Body of pancreas (tissue), 4 donors: ENCODE measurements around the gene SLC24A3. TPM values are rescaled to one million over a fixed set of nuclear protein-coding genes. Genes with fewer than 3 reads are reported as not detected.

Source experiments
- ATAC-seq: fragments of 150-250 bp; one replicate; pipeline ENCODE4 v1.9.1; 2016
- DNase-seq, 4 donors: peaks; one replicate each; pipeline ENCODE4 v3.0.0-alpha.2; 2019
- H3K27ac ChIP-seq, 4 donors: fragments of 200-600 bp; sonication (generic); 1 replicate in 3 of 4; 2 replicates in 1 of 4; pipeline versions ENCODE4 v1.5.1 to v1.6.1; 2016 to 2019; ENCODE audit warnings: mild to moderate bottlenecking in 1 of 4, mixed read lengths in 1 of 4, moderate library complexity in 1 of 4
- H3K27me3 ChIP-seq, 2 donors: fragments of 200-600 bp; sonication (generic); one replicate each; pipeline ENCODE4 v1.6.0; 2016; ENCODE audit warnings: mild to moderate bottlenecking in 1 of 2
- H3K36me3 ChIP-seq, 2 donors: fragments of 200-600 bp; sonication (generic); replicated peaks in 1 of 2; 2 replicates each; pipeline ENCODE4 v1.5.1; 2016; ENCODE audit warnings: low read depth in 2 of 2; ENCODE audit not compliant: insufficient read depth in 1 of 2
- H3K4me1 ChIP-seq: fragments of 200-600 bp; sonication (generic); one replicate; pipeline ENCODE4 v1.6.0; 2016
- H3K4me3 ChIP-seq, 2 donors: fragments of 200-600 bp; sonication (generic); 1 replicate in 1 of 2; 2 replicates in 1 of 2; pipeline ENCODE4 v1.5.1; 2016 to 2019
- H3K9me3 ChIP-seq, 3 donors: fragments of 200-600 bp; sonication (generic); 1 replicate in 2 of 3; 2 replicates in 1 of 3; pipeline ENCODE4 v1.5.1; 2016
- CTCF ChIP-seq, 7 experiments: fragments of 450-650 bp in 4 of 7; fragments of 200-600 bp in 3 of 7; sonication (generic) in 3 of 7; IDR thresholded peaks; one replicate each; pipeline ENCODE4 v1.5.1; 2016 to 2019; ENCODE audit warnings: antibody characterized with exemption in 7 of 7
- POLR2A ChIP-seq, 3 donors: fragments of 450-650 bp; IDR thresholded peaks; one replicate each; pipeline ENCODE4 v1.6.1; 2016; ENCODE audit warnings: antibody characterized with exemption in 3 of 3, mild to moderate bottlenecking in 2 of 3
- WGBS, 2 donors: methylation state at CpG; one replicate each; pipeline ENCODE4 v1.1.5; 2017; 5-methylcytosine and 5-hydroxymethylcytosine counted together
- intact Hi-C: fragments of 100-400 bp; cut with DNase I; formaldehyde crosslinking; loops from one replicate; pipeline ENCODE4 v1.15.1; 2023
- total RNA-seq, 2 donors: library from RNA; depleted of rRNA; stranded (reverse); fragments of >200 nt; gene quantifications; one replicate each; pipeline ENCODE4 v1.1.0, GENCODE V29; 2016

Gene SLC24A3
- total RNA-seq, 2 donors from 2014 or later, result 0.66 to 1.0 TPM

DNA sequence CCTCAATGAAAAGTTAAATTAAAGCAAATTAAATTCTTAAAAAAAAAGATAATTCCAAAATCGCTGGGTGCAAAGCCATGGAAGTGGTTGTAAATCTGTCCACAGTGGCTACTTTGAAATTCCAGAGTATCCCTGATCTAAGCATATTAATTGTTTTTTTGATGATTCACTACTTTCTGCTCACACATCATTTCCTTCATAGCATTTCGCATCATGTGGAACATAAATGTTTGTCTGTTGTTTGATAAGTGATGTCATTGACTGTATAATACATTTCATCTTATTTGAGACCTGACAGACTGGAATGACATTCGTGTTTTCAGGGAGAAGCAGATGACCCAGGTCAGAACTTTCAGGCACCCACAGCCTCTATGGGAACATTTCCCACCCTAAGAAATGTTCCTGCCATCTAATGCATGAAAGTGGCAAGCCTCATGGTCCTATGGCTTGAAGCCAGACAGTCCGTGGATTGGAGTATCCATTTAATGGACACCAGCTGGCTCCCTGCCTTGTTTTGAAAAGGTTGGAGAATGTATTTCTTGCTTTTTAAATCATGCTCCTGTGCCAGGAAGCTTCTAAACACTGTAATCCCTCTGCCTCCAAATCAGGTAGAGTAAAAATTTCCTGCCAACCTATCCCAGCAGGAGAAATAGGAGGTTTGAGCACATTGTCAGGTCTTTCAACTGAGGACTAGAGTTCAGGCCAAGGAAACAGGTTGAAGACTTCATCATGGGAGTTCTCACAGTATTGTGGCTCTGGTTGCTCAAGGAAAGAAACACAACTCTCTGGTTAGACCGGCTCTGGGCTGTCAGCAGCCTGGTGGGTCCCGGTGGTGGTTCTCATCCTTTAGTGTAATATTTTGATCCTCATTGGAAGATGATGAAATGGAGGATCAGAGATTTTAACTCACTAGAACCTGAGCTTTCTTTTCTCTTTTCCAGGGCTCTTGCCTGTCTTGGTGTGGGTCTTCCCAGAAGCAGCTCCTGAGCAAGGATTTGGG lies 157.9 kb downstream of the SLC24A3 start:
- no peaks in the 10 kb centered on the region for H3K27me3 ChIP-seq
- H3K36me3 ChIP-seq, result no peaks in the 10 kb centered on the region
- intact Hi-C loops, result no loop called here
- WGBS, 2 donors, result 52 to 63% methylated on average over 6 of the region's 6 CpGs
- no peak overlapping the region for H3K27ac ChIP-seq
- ATAC-seq, result no peak
- H3K4me3 ChIP-seq, result no peak overlapping the region
- H3K9me3 ChIP-seq, result no peaks in the 10 kb centered on the region
- no peak for DNase-seq
- H3K4me1 ChIP-seq, result no peaks in the 10 kb centered on the region
- TF ChIP-seq CTCF (IDR thresholded peaks at IDR 0.05), result no peak
- no peak for TF ChIP-seq POLR2A (IDR thresholded peaks at IDR 0.05)

- H3K4me1 ChIP-seq, result no peaks in the 10 kb centered on the region
- H3K9me3 ChIP-seq, result no peaks in the 10 kb centered on the region
- intact Hi-C loops, result no loop called here
- TF ChIP-seq POLR2A (IDR thresholded peaks at IDR 0.05), result no peak
- no peak for TF ChIP-seq CTCF (IDR thresholded peaks at IDR 0.05)
- H3K27me3 ChIP-seq, result no peaks in the 10 kb centered on the region
- no peak overlapping the region for H3K27ac ChIP-seq
- DNase-seq (no peak), ATAC-seq (no peak)
- H3K4me3 ChIP-seq, result no peak overlapping the region
- 67 to 73% methylated on average over 1 of the region's 1 CpG for WGBS, 2 donors
- no peaks in the 10 kb centered on the region for H3K36me3 ChIP-seq
Measured at GRCh38 chr20:19371112-19371511, 158.7 kb downstream of the SLC24A3 start.

GRCh38 chr20:19374216-19374615 lies 161.8 kb downstream of the SLC24A3 start:
- 70 to 78% methylated on average over 2 to 3 of the region's 3 CpGs for WGBS, 2 donors
- DNase-seq (no peak), ATAC-seq (no peak)
- H3K27ac ChIP-seq, result no peak overlapping the region
- H3K4me3 ChIP-seq, result no peak overlapping the region
- H3K27me3 ChIP-seq, result no peaks in the 10 kb centered on the region
- TF ChIP-seq CTCF (IDR thresholded peaks at IDR 0.05), result no peak
- no peak for TF ChIP-seq POLR2A (IDR thresholded peaks at IDR 0.05)
- H3K36me3 ChIP-seq, result no peaks in the 10 kb centered on the region
- intact Hi-C loops, result no loop called here
- no peaks in the 10 kb centered on the region for H3K9me3 ChIP-seq
- H3K4me1 ChIP-seq, result no peaks in the 10 kb centered on the region

- H3K4me3 ChIP-seq, result no peak overlapping the region
- no peaks in the 10 kb centered on the region for H3K27me3 ChIP-seq
- H3K27ac ChIP-seq, result no peak overlapping the region
- 32 to 62% methylated on average over 4 to 6 of the region's 6 CpGs for WGBS, 2 donors
- DNase-seq, result no peak
- no peaks in the 10 kb centered on the region for H3K36me3 ChIP-seq
- intact Hi-C loops, result no loop called here
- no peak for ATAC-seq
- no peaks in the 10 kb centered on the region for H3K4me1 ChIP-seq
- no peak for TF ChIP-seq POLR2A (IDR thresholded peaks at IDR 0.05)
- TF ChIP-seq CTCF (IDR thresholded peaks at IDR 0.05), result no peak
- no peaks in the 10 kb centered on the region for H3K9me3 ChIP-seq
Measured at GRCh38 chr20:19375395-19375794, 163.0 kb downstream of the SLC24A3 start.
